Measurements from ENCODE around the gene CCND1.

GRCh38 chr11:69702769-69703452 lies 62.0 kb downstream of the CCND1 start:
- TF ChIP-seq CTCF (IDR thresholded peaks at IDR 0.05) = no peak
- TF ChIP-seq POLR2A (IDR thresholded peaks at IDR 0.05) = no peak
- no peak for TF ChIP-seq EP300 (IDR thresholded peaks at IDR 0.05)
